K562 (cell line): ENCODE measurements around the gene AAMP. TPM values are rescaled to one million over a fixed set of nuclear protein-coding genes. Genes with fewer than 3 reads are reported as not detected.

Experiments used
- CXXC5 ChIP-seq: fragments of 250-450 bp; sonication (Bioruptor Pico); IDR thresholded peaks from 2 replicates; pipeline ENCODE4 v1.8.0; 2022; ENCODE audit warnings: inconsistent platforms, mild to moderate bottlenecking, moderate library complexity
- GMEB1 ChIP-seq: fragments of 250-450 bp; sonication (Bioruptor Pico); IDR thresholded peaks from 2 replicates; pipeline ENCODE4 v1.4.0; 2020; ENCODE audit warnings: mild to moderate bottlenecking
- HNRNPL ChIP-seq: fragments of 200-400 bp; formaldehyde crosslinking; IDR thresholded peaks from 2 replicates; pipeline ENCODE4 v1.6.1; 2017; ENCODE audit warnings: low read depth, mild to moderate bottlenecking, low read length
- MIER1 ChIP-seq: fragments of 450-650 bp; IDR thresholded peaks from 2 replicates; pipeline ENCODE4 v1.6.1; 2016; ENCODE audit warnings: antibody characterized with exemption, mild to moderate bottlenecking, low read depth
- RB1 ChIP-seq: fragments of 450-650 bp; IDR thresholded peaks from 2 replicates; pipeline ENCODE4 v1.6.1; 2017; ENCODE audit warnings: low read depth, mild to moderate bottlenecking
- SETDB1 ChIP-seq: IDR thresholded peaks from one replicate; pipeline ENCODE4 v1.6.1; 2012; ENCODE audit warnings: low read length, control low read depth, inconsistent platforms
- SRSF7 ChIP-seq: fragments of 200-400 bp; formaldehyde crosslinking; optimal IDR thresholded peaks from 2 replicates; pipeline ENCODE3; 2017; ENCODE audit warnings: mild to moderate bottlenecking, low read depth, low read length
- STAG1 ChIP-seq: sonication (generic); formaldehyde crosslinking; IDR thresholded peaks from 2 replicates; pipeline ENCODE4 v1.5.0; 2020; ENCODE audit warnings: missing genetic modification reagents, borderline replicate concordance
- TGIF2 ChIP-seq: sonication (generic); formaldehyde crosslinking; IDR thresholded peaks from 2 replicates; pipeline ENCODE4 v1.8.1; 2022; ENCODE audit warnings: mild to moderate bottlenecking, missing genetic modification reagents, moderate library complexity
- ZBTB49 ChIP-seq: sonication (generic); formaldehyde crosslinking; IDR thresholded peaks from 2 replicates; pipeline ENCODE4 v1.8.0; 2022; ENCODE audit warnings: missing genetic modification reagents, mild to moderate bottlenecking, borderline replicate concordance
- ZKSCAN8 ChIP-seq: fragments of 200-800 bp; sonication (Bioruptor generic); IDR thresholded peaks from 2 replicates; pipeline ENCODE4 v1.6.1; 2016; ENCODE audit warnings: missing genetic modification characterization, missing compliant biosample characterization
- ZNF134 ChIP-seq: fragments of 250-450 bp; sonication (Bioruptor Pico); conservative IDR thresholded peaks from 2 replicates; pipeline ENCODE4 v1.4.0; 2020
- ZNF407 ChIP-seq: fragments of 450-650 bp; IDR thresholded peaks from 2 replicates; pipeline ENCODE4 v1.6.1; 2016; ENCODE audit warnings: low read depth
- ZNF449 ChIP-seq: fragments of 250-450 bp; sonication (Bioruptor Pico); IDR thresholded peaks from 2 replicates; pipeline ENCODE4 v1.8.0; 2022; ENCODE audit warnings: moderate library complexity, mild to moderate bottlenecking, inconsistent platforms
- polyA plus RNA-seq, 8 experiments: library from polyadenylated mRNA; depleted of rRNA in 4 of 8; stranded (reverse) in 5 of 8; unstranded in 3 of 8; fragments of >200 nt; fragmentation: Nextera tagmentation in 2 of 8; fragmentation: Illumina TruSeq in 1 of 8; extraction: Ambion mirVana in 2 of 8; extraction: Trizol in 1 of 8; gene quantifications; 2 replicates each; pipeline versions ENCODE4 v1.2.1 to v1.2.3, GENCODE V29; 2011 to 2014; ENCODE audit warnings: inconsistent platforms in 1 of 8, missing spikeins in 1 of 8
- total RNA-seq, 7 experiments: library from RNA; depleted of rRNA in 6 of 7; stranded (reverse); fragments of >200 nt in 6 of 7; fragmentation: Illumina TruSeq in 2 of 7; extraction: Trizol in 2 of 7; gene quantifications; 2 replicates each; pipeline versions ENCODE4 v1.2.1 to v1.2.3, GENCODE V29; 2011 to 2021; ENCODE audit warnings: low replicate concordance in 1 of 7

The AAMP gene
- total and polyA plus RNA-seq, 9 of the 15 experiments (the other 6 are each of a cell fraction or from before 2014, with no cell fraction given), result 5.7 to 197 (median 94.1) TPM

GRCh38 chr2:218269900-218270720 is at the start of gene AAMP, which contains the start of gene PNKD (continued):
- TF ChIP-seq GMEB1 (CRISPR knock-in tag) (peak; percentile 87), TGIF2 (CRISPR knock-in tag) (no peak), SETDB1 (no peak), STAG1 (no peak), ZKSCAN8 (CRISPR knock-in tag) (no peak), ZNF449 (CRISPR knock-in tag) (no peak), ZNF134 (CRISPR knock-in tag) (no peak), HNRNPL (no peak), SRSF7 (no peak), ZBTB49 (CRISPR knock-in tag) (no peak), RB1 (peak; percentile 46), CXXC5 (CRISPR knock-in tag) (peak; percentile 80), ZNF407 (no peak), MIER1 (no peak)
